Activated CD8-positive, alpha-beta memory T cell treated with anti-CD3 and anti-CD28 coated beads for 4 hours (primary cell): ENCODE data around the gene PFN3.
A peak's percentile ranks its signal among the peaks of the same experiment; 100 is the strongest.
"Not testable (repeated sequence)": the region's sequence is repeated elsewhere in the genome, so short reads cannot be mapped to it uniquely, and the experiment has no call there.

Experiments used
- DNase-seq, 2 donors: peaks; one replicate each; pipeline ENCODE4 v3.0.0-alpha.2; 2020; ENCODE audit warnings: low read depth in 2 of 2

The PFN3 gene

DNA sequence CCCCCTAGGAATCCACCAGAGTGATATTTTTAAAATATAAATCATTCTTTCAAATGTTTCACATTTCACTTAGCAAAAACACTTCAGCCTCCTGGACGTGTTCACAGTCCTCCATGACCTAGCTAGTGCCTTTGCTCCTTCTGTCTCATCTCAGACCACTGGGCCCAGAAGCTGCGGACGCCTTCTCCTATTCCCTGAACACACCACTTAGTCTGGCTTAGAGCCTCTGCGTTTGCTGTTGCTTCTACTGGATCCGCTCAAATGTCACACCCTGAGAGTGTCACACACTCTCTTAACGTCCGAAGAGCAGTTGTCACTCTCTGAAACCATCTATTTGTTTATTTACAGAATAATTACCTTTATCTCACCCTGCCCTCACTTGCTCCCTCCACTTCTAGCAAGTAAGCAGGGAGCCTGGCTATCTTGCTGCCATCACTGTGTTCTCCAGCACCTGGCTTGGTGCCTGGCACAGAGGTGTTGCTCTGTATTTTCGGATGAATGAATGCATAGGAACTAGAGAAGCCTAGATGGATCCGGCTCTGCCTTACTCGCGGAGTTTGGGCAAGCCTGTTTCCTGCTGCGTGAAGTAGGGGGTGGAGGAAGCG, 24.8 kb upstream of the PFN3 start:
- DNase-seq: no peak

DNA sequence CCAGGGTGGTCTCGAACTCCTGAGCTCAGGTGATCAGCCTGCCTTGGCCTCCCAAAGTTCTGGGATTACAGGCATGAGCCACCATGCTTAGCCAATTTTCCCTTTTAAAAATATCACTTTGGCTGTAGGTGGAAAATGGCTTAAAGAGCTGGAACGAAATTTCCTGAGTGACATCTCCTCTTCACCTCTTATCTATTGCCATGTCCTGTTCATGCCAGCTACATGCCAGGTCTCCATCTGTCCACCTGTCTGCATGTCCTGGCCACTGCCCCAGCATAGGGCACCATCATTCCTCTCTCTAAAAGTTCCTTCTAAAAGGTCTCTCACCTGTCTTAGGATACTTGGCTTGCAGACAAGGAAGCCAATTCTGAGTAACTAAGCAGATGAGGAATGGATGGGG, 23.2 kb upstream of the PFN3 start:
- DNase-seq: no peak

- DNase-seq: no peak
Observed at GRCh38 chr5:177421062-177421798, 20.8 kb upstream of the PFN3 start.

DNA sequence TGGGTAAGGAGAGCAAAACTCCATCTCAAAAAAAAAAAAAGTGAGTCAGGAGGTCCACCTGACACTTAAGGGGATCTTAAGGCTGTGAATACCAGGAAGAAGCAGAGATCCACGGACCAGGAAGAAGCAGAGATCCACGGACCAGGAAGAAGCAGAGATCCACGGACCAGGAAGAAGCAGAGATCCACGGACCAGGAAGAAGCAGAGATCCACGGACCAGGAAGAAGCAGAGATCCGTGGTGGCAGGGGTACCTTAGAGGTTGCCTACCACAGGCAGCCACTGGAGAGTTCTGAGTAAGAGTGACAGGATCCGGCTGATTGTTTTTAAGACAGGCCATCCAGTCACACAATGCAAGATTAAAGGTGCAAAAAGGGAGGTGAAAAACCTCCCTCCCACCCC, 20.0 kb upstream of the PFN3 start:
- DNase-seq: not testable (repeated sequence)

DNA sequence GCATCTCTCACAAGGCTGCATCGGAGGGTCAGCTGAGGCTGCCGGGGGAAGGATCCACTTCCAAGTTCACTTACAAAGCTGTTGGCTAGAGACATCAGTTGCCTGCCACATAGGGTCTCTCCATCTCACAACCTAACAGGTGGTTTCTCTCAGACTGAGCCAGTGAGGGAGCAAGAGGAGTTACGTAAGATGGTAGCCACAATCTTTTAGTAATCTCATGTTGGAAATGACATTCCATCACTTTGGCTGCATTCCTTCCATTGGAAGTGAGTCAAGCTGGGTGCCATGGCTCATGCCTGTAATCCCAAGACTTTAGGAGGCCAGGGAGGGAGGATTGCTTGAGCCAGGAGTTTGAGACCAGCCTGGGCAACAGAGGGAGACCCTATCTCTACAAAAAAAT, 18.6 kb upstream of the PFN3 start:
- no peak for DNase-seq

GRCh38 chr5:177417081-177417480, 16.6 kb upstream of the PFN3 start:
- not testable (repeated sequence) for DNase-seq

DNA sequence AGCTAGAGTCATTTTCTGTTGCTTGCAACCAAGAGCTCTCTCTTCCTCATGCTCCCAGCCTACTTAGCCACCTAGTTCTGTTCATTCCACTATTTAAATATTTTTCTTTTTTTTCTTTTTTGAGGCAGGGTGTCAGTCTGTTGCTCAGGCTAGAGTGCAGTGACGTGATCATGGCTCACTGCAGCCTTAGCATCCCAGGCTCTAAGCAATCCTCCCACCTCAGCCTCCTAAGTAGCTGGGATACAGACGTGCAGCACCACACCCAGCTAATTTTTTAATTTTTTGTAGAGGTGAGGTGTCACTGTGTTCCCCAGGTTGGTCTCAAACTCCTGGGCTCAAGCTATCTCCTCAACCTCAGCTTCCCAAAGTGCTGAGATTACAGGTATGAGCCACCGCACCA, 14.0 kb upstream of the PFN3 start:
- DNase-seq: no peak

DNA sequence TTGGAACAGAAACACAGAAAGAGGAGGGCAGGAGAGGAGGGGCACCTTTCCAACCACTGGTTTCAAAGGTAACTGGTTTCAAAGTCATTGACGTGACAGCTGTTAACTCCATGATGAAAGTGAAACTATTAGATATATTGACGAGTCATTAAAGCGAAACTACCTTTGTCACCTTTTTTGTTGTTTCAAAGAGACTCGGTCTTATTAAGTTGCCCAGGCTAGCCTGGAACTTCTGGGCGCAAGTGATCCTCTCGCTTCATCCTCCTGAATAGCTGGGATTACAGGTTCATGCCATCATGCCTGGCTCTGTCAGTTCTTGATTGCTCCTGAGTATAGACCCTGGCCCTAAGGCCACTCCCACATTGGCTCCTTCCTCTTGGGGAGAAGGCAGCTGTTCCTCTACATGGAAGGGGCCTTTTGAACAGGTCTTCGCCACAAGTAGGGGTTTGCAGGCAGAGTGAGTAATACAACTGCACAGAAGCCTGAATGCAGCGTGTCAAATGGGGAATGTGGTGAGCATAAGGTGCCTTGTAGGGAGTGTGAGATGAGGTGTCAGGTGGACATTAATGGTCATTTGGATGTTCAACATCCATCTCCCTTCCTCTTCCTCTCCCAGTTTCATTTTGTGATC, 12.3 kb upstream of the PFN3 start:
- no peak for DNase-seq

DNA sequence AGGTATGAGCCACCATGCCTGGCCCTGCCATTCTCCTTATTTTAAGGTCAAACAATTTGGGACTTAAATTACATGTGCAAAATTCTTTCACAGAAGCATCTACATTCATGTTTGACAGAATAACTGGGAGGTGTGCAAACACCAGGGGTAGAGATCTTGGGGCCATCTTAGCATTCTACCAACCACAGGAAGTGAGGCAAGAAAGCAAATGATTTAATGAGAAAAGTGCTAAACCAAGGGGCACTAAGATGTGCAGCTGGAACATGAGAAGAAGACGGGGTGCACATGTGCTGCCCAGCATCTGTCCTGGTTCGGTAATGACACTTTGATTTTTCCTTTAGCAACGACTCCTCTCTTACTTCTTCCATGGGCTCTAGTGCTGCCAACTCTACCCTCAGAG, 10.1 kb upstream of the PFN3 start:
- no peak for DNase-seq

GRCh38 chr5:177409043-177409801, 8.8 kb upstream of the PFN3 start, which contains the start of gene F12:
TSS of gene F12 (minus strand) at chr5:177409564. CDS start at chr5:177409527, 37 bp downstream.
- no peak for DNase-seq

DNA sequence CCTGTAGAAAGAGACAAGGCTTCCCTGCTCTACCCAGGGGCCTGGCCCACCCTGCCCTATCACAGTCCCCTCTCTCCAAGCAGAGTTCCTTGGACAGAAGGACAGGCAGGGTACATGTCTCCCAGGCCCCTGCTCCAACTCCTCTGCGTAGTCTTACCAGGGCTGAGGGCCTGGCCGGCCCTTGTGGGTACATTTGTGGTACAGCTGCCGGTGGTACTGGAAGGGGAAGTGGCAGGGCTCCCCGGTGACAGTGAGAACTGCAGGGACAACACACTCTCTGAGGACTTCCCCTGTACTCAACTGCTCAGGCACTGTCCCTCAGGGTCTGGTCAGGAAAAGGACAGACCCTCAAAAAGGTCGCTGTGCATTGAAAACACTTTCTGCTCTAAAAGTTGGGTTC, 5.3 kb upstream of the PFN3 start:
- no peak for DNase-seq

DNA sequence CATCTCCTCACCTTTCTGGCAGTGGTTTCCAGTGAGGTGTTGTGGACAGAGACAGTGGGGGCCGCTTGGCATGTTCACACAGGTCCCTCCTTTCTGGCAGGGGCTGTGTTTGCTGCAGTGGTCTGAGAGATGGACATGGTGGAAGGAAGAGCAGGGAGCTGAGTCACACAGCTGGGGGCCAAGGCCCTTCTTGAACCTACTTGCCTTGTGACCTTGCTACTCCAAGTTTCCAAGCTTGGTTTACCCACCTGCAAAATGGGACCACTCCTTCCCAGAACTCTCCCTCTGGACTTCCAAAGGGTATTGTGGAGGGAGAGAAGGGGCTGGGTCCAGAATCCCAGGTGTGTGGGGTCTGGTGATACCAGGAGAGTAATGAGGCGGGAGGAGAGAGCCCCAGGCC, 4.9 kb upstream of the PFN3 start:
- no peak for DNase-seq

DNA sequence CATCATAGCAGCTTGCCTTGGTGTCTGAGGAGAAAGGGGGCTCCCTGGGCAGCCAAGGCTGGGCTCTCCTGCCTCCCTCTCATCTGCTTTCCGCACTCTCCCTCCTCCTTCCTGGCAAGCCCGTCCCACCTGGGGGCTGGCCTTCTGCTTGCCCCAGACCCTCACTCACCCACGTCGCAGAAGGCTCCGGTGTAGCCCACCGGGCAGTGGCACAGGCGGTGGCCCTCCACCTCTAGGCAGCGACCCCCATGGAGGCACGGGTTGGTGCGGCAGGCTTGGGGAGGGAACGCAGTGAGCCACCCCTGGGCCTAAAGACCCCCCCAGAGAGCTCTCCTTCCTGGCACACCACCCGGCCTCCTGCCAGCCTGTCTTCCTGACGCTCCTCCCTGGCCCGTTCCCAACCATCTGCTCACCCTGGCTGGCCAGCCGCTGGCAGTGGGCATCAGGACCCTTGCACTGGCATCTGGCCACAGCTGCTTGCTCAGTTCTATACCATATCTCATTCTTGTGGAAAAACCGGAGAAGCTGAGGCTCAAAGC, 4.2 kb upstream of the PFN3 start:
- no peak for DNase-seq

- peak; percentile 73 to 75 for DNase-seq
Observed at GRCh38 chr5:177403792-177404640, 3.6 kb upstream of the PFN3 start.

GRCh38 chr5:177403102-177403791, 2.8 kb upstream of the PFN3 start:
- peak in 1 of 2 donors; percentile 18 for DNase-seq

- DNase-seq: peak; percentile 19 to 45
Observed at GRCh38 chr5:177402271-177403043, 2.0 kb upstream of the PFN3 start.

DNA sequence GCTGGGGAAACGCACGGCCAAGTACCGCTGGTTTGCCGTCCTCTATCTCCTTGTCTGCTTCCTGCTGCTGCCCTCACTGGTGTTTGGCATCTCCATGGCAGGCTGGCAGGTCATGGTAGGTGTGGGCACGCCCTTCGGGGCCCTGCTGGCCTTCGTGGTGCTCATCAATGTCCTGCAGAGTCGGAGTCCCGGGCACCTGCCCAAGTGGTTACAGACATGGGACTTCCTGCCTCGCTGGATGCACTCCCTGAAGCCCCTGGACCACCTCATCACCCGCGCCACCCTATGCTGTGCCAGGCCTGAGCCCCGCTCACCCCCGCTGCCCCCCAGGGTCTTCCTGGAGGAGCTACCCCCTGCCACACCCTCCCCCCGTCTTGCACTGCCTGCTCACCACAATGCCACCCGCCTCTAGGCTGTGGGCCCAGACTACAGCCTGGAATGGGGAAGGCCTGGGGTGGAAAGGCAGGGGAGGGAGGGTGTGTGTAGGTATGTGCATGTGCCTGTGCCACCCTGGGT, 2.5 kb downstream of the PFN3 start:
- DNase-seq: no peak

- no peak for DNase-seq
Observed at GRCh38 chr5:177396807-177397206, 3.7 kb downstream of the PFN3 start.

DNA sequence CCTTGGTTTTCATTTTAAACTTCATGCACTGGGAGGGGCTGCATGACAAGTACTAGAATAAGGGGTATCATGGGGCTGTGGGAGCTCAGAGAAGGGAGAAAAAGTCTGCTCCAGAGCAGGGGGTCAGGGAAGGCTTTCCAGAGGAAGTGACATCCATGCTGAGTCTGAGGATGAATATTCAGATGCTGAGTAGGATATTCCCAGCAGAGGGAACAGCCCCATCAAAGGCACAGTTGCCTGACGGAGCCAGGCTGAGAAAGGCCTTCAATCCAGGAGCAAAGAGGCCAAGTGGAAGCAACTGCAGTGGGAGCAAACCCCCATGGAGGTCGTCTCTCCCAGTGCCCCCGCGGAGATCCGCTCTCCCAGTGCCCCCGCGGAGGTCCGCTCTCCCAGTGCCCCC, 4.4 kb downstream of the PFN3 start:
- DNase-seq: no peak

GRCh38 chr5:177393990-177394389, 6.5 kb downstream of the PFN3 start:
- no peak for DNase-seq
